Measurements from ENCODE around the gene DLG2. TPM values are rescaled to one million over a fixed set of nuclear protein-coding genes. Genes with fewer than 3 reads are reported as not detected.
A peak's percentile ranks its signal among the peaks of the same experiment; 100 is the strongest.
"Not testable (repeated sequence)": the region's sequence is repeated elsewhere in the genome, so short reads cannot be mapped to it uniquely, and the experiment has no call there.

Gene DLG2
- total RNA-seq (2014; rRNA removed; shearing (Covaris generic)) = 0.37 and 0.86 TPM in 2 replicates

DNA sequence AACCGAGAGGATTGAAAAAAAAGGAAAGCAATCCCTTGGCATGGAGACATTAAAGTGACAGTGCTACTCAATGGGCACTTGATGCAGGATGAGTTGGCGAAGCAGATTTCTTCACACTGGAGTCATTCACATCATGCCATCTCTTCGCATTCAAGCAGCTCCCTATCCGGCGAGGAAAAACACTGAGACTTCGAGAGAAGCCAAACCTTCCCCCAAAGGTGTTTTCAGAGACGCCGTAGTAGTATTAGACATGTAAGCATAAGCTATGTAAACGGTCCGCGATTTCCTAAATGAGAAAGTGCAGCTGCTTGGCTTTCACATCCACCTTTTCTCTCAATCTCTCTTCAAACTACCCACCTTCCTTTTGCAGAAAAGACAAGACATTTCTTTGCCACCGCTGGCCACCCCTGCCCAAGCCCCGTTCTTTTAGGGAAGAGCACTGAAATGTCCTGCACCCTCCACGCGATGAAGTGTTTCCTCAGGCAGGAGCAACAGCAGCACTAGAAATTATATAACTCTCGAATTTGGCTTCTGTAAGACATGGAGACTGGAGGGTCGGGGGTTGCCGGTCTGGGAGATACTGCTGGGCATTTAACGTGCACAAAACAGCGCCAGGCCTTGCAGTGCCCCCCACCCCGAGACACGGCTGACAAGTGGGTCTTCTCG is at the start of gene DLG2:
DLG2 (minus strand) TSS at position 13 of the 666 bp plus-strand sequence.
- DNase-seq (ENCODE audit: low spot score) = peak; percentile 56

DNA sequence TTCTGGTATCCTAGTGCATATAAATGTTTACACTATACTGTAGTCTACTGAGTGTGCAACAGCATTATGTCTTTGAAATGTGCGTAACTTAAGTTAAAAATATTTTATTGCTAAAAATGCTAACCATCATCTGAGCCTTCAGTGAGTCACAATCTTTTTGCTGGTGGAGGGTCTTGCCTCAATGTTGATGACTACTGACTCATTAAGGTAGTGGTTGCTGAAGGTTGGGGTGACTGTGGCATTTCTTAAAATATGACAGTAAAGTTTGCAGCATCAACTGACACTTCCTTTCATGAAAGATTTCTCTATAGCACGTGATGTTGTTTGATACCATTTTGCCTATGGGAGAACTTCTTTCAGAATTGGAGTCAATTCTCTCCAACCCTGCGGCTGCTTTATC is 46.2 kb upstream of the DLG2 start:
- DNase-seq (ENCODE audit: low spot score) = no peak

GRCh38 chr11:85672105-85672902 is 45.2 kb upstream of the DLG2 start:
- no peak for DNase-seq (ENCODE audit: low spot score)

DNA sequence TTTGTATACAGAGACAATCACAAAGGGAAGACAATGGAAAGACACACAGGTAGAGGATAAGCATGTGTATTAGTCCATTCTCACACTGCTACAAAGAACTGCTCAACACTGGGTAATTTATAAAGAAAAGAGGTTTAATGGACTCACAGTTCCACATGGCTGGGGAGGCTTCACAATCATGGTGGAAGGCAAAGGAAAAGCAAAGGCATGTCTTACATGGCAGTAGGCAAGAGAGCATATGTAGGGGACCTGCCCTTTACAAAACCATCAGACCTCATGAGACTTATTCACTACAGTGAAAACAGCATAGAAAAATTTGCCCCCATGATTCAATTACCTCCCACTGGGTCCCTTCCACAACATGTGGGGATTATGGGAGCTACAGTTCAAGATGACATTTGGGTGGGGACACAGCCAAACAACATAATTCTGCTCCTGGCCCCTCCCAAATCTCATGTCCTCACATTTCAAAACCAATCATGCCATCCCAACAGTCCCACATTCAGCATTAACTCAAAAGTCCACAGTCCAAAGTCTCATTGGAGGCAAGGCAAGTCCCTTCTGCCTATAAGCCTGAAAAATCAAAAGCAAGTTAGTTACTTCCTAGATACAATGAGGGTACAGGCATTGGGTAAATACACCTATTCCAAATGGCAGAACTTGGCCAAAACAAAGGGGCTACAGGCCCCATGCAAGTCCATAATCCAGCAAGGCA is 44.0 kb upstream of the DLG2 start:
- not testable (repeated sequence) for DNase-seq (ENCODE audit: low spot score)

DNA sequence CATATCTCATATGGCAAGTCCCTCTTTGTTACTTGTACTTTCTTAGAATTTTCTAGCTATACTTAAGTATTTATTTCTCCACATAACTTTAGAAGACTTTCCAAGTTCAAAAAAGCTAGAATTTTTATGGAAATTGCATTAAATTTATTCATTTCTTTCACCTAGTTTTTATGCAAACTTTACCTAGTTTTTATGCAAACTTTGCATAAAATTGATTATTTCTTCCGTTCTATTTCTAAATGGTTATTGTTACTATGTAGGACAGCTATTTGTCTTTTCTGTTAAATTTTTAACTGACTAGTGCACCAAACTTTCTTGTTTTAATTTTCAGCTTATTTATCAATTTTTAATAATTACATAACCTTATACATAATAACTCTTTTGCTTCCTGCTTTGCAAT is 41.0 kb upstream of the DLG2 start:
- DNase-seq (ENCODE audit: low spot score) = no peak

- no peak for DNase-seq (ENCODE audit: low spot score)
Observed at GRCh38 chr11:85666687-85667086, 39.5 kb upstream of the DLG2 start.

DNA sequence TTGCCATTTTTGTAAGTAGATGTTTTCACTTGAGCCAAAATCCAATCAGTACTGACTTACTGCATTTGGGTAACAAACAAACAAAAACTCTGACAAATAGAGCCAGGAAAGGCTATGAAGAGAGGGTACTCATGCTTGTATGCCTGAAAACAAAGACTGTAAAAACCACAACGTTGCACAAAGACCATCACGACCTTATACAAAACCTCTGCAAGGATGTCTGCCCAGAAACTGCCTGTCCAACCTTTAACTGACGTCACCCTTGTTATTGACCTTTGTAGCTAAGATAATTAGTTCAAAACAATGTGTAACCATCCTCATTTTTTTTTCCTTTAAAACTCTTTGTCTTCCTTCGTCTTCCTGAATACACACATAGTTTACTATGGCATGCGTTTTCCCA is 38.6 kb upstream of the DLG2 start:
- no peak for DNase-seq (ENCODE audit: low spot score)

DNA sequence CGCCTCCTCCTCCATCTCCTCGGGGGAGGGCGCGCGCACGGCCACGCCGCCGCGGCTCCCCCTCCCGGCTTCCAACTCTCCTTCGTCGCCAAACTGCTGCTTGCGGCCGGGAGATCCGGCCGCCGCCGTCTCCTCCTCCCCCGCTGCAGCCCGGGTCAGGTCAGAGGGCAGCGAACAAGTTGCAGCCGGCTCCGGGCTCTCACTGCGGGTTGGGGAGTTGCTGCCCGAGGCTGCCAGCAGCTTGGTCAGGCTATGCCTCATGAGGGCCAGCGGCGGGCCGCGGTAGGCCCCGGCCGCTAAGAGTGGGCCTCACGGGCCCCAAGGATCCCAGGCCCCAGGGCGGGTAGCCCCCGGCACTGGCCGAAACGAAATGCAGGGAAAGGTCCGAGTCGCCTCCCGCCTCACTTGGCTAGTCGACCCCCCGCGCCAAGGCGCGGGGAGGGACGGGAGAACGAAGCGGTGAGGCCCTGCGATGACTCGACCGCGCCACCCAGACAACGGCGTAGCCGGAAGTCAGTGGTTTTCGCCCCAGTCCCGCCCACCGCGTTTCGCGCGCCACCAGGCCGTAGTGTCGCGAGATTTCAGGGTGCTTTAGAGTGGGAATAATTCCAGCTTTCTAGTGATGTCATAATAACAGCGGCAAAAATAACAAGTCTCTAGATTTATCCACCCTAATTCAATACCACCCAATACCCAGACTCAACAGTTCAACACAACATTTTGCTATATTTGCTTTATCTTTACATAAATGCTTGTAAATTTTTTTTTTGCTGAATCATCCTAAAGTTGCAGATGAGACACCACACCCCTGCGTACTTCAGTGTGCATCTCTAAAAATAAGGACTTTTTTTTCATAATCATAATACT is 37.7 kb upstream of the DLG2 start, which contains the start of gene CREBZF:
CREBZF (minus strand) TSS at position 515 of the 867 bp plus-strand sequence; CDS start at position 261, 254 bp downstream.
- DNase-seq (ENCODE audit: low spot score) = peak; percentile 99

DNA sequence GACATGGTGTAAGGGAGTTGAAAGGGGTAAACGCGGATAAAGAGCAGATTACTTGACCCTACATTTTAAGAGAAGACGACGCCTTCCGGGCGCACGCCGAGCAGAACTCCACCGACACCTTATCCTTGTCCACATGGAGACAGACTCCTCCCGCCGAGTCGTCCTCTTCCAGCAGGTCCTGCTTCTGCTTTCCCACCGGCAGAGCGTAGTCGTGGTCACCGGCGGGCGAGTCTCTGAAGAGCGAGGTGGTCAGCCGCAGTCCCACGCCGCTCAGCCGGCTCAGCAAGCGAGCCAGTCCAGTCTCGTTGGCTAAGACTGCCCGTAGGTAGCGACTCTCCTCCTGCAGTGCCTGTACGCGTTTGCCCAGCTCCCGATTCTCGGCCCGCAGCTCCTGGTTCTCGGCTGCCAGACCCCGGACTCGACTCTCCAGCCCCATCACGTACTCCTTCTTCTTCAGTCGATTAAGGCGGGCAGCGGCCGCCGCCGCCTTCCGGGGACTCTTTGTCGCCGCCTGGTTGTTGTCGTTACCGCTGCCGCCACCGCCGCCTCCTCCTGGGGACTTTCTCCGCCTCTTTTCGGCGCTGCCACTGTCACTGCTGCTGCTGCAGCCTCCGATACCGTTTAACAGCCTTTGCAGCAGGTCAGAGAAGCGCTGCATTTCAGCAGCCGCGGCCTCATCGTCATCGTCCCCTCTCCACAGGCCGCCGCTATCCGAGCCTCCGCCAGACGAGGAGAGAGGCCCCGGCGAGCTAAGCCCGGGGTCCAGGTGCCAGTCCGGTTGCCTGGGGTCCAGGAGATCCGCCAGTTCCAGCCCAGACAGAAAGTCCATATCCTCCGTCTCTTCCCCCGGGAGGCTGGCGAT is 36.8 kb upstream of the DLG2 start:
- peak; percentile 91 for DNase-seq (ENCODE audit: low spot score)

DNA sequence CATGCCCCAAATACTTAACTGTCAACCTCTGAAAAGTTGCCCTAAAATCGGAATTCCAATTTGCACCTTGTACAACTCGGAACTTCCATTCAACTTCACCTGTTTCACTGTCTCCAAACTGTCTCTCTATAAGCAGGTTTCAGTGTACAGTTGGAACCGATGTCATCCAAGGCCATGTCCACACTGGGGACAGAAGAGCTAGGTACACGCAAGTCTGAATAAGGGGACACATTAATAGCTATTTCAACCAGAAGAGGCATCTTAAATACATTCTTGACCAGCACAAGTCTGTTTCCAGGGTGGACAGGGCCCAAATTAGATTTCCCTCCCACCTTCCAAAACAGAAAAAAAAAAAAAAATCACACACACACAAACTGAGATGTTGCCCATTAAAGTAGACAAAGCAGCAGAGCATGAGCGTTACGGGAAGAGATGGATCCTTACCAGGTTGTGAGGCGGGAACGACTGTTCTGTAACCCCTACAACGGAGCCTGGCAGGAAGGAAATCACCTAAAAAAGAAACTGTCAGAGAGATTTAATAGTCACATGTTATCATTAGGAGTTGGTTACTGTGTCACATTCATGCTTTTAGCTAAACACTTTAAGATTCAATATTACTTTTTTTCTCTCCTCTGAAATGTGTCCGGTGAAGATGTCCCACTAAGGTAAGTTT is 36.1 kb upstream of the DLG2 start:
- peak; percentile 49 for DNase-seq (ENCODE audit: low spot score)

- no peak for DNase-seq (ENCODE audit: low spot score)
Observed at GRCh38 chr11:85661972-85662664, 35.0 kb upstream of the DLG2 start.

DNA sequence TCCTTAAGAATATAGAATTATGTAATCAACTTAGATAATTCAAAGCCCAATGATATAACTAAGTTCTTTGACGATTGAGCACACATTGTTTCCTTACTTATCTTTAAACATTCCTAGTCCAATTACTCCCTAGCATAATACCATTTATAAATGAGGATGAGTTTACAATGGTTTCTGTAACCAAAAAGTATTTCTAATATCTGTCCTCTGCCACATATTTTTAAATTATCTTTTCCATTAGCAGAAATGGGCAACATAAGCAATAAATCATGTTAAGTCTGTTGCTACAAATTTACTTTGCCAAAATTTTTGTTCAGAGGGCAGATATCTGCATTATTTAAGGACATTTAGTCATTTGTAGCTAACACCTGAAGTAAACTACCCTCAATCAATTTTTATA is 31.0 kb upstream of the DLG2 start:
- DNase-seq (ENCODE audit: low spot score) = no peak

GRCh38 chr11:85656777-85657176 is 29.6 kb upstream of the DLG2 start:
- no peak for DNase-seq (ENCODE audit: low spot score)

GRCh38 chr11:85654343-85654742 is 27.2 kb upstream of the DLG2 start:
- DNase-seq (ENCODE audit: low spot score) = not testable (repeated sequence)

DNA sequence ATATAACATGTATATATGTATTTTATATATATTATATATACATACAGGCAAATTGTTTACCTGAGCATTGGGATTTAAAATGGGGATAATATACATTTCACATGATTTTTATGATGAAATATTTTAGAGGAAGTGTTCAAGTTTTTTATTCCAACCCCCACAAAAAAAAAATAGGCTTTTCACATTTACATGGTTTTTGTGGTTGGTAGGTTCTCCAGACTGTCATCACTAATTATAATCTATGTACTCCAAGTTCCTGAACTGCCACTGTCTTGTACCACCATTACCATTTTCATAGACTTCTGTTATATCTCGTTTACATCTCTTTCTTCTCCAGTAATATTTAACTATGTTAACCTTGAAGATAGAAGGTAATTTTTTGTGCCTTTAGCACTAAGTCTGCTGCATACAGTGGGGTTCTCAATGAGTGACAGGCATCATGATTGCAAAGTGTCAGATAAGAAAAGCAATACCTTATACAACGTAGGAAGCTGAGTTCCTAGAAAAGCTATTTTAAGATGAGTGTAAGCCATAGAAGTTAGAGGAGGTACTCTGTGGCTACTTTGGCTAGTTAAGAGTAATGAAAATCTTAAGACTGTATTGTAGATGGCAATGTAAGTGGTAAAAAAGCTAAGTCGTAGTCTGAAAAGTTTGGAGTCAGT is 25.8 kb upstream of the DLG2 start:
- DNase-seq (ENCODE audit: low spot score) = no peak

- DNase-seq (ENCODE audit: low spot score) = no peak
Observed at GRCh38 chr11:85651118-85651517, 24.0 kb upstream of the DLG2 start.

GRCh38 chr11:85647604-85648299 is 20.6 kb upstream of the DLG2 start, which contains the start of gene TMEM126A:
TMEM126A (plus strand) TSS chr11:85647967; CDS start chr11:85650256, 2,289 bp downstream.
- DNase-seq (ENCODE audit: low spot score) = peak; percentile 98

GRCh38 chr11:85647078-85647477 is 19.9 kb upstream of the DLG2 start:
- no peak for DNase-seq (ENCODE audit: low spot score)
